Muscle of leg (tissue), 11 donors: ENCODE results near the gene NOTCH4. TPM values are rescaled to one million over a fixed set of nuclear protein-coding genes. Genes with fewer than 3 reads are reported as not detected.

Experiments
- DNase-seq: peaks from one replicate; pipeline ENCODE4 v3.0.0; 2013
- H3K27ac ChIP-seq: one replicate; pipeline ENCODE4 v1.5.1; 2013; ENCODE audit warnings: mild to moderate bottlenecking, low read length, control low read depth
- H3K27me3 ChIP-seq: one replicate; pipeline ENCODE4 v1.6.1; 2013; ENCODE audit warnings: low read length; ENCODE audit not compliant: control insufficient read depth, insufficient read depth
- H3K36me3 ChIP-seq: one replicate; pipeline ENCODE4 v1.6.1; 2013; ENCODE audit warnings: low read length; ENCODE audit not compliant: control insufficient read depth, insufficient read depth
- H3K4me1 ChIP-seq: one replicate; pipeline ENCODE4 v1.6.1; 2013; ENCODE audit warnings: low read length; ENCODE audit not compliant: control insufficient read depth, insufficient read depth
- H3K4me3 ChIP-seq: one replicate; pipeline ENCODE4 v1.5.1; 2013; ENCODE audit warnings: low read length, control low read depth
- H3K9me3 ChIP-seq: replicated peaks from 2 replicates; pipeline ENCODE4 v1.6.1; 2013; ENCODE audit warnings: low read depth, low read length; ENCODE audit not compliant: control insufficient read depth
- WGBS: methylation state at CpG from one replicate; pipeline ENCODE4 v1.1.5; 2013; ENCODE audit warnings: missing lambda C conversion rate; ENCODE audit not compliant: insufficient coverage; 5-methylcytosine and 5-hydroxymethylcytosine counted together
- polyA plus RNA-seq, 8 donors: library from polyadenylated mRNA; unstranded; fragments of 120-200 nt; gene quantifications; one replicate each; pipeline versions ENCODE4 v1.2.1 to v1.2.3, GENCODE V29; 2013; ENCODE audit warnings: inconsistent platforms in 1 of 8, low replicate concordance in 1 of 8; ENCODE audit not compliant: insufficient read length in 8 of 8, insufficient read depth in 1 of 8
- total RNA-seq: library from RNA; stranded (reverse); fragments of 120-200 nt; gene quantifications from one replicate; pipeline ENCODE4 v1.2.4, GENCODE V29; 2013

NOTCH4 gene
- total and polyA plus RNA-seq, 9 donors: 14.0 to 30.4 (median 22.8) TPM

- Histone ChIP-seq H3K27ac (peak within 1 kb of the TSS; percentile 94), H3K9me3 (no peaks in the 10 kb centered on the region), H3K4me3 (peak within 1 kb of the TSS; percentile 13), H3K27me3 (peaks cover 60% of the 10 kb centered on the region), H3K36me3 (peaks cover 18% of the 10 kb centered on the region), H3K4me1 (peaks cover 43% of the 10 kb centered on the region)
- WGBS: 14% methylated on average over 1 of the region's 24 CpGs
- peak; percentile 49 for DNase-seq
Observed at GRCh38 chr6:32151863-32152768, 71.8 kb downstream of the NOTCH4 start, which contains the start of gene PRRT1. Gene PRRT1 (minus strand): TSS chr6:32151939. CDS start chr6:32151827, 112 bp downstream.

- peaks cover 66% of the 10 kb centered on the region for H3K27me3 ChIP-seq
- WGBS: 22% methylated on average over 4 of the region's 8 CpGs
- no peak overlapping the region for H3K4me3 ChIP-seq
- DNase-seq: peak; percentile 13
- no peaks in the 10 kb centered on the region for H3K9me3 ChIP-seq
- no peak overlapping the region for H3K27ac ChIP-seq
- peaks cover 43% of the 10 kb centered on the region for H3K4me1 ChIP-seq
- peaks cover 10% of the 10 kb centered on the region for H3K36me3 ChIP-seq
Observed at GRCh38 chr6:32151181-32151862, 72.5 kb downstream of the NOTCH4 start.

GRCh38 chr6:32149932-32150870 lies 73.7 kb downstream of the NOTCH4 start:
- Histone ChIP-seq H3K4me3 (no peak overlapping the region), H3K4me1 (peaks cover 37% of the 10 kb centered on the region)

GRCh38 chr6:32149092-32149755 lies 74.6 kb downstream of the NOTCH4 start:
- DNase-seq: no peak
- peaks cover 70% of the 10 kb centered on the region for H3K27me3 ChIP-seq
- H3K36me3 ChIP-seq: no peaks in the 10 kb centered on the region
- H3K4me1 ChIP-seq: peaks cover 30% of the 10 kb centered on the region
- no peaks in the 10 kb centered on the region for H3K9me3 ChIP-seq
- H3K27ac ChIP-seq: no peak overlapping the region
- WGBS: 11% methylated on average over 36 of the region's 47 CpGs
- peak overlapping the region; percentile 21 for H3K4me3 ChIP-seq

More at GRCh38 chr6:32149932-32150870, 73.7 kb downstream of the NOTCH4 start:
- peaks cover 70% of the 10 kb centered on the region for H3K27me3 ChIP-seq
- peak; percentile 6 for DNase-seq
- H3K27ac ChIP-seq: no peak overlapping the region
- H3K36me3 ChIP-seq: no peaks in the 10 kb centered on the region
- H3K9me3 ChIP-seq: no peaks in the 10 kb centered on the region
- WGBS: 21% methylated on average over 55 of the region's 55 CpGs

- Histone ChIP-seq H3K36me3 (no peaks in the 10 kb centered on the region), H3K9me3 (no peaks in the 10 kb centered on the region), H3K27me3 (peaks cover 70% of the 10 kb centered on the region), H3K27ac (no peak overlapping the region), H3K4me1 (peaks cover 28% of the 10 kb centered on the region), H3K4me3 (peak overlapping the region; percentile 21)
- peak; percentile 73 for DNase-seq
- 6% methylated on average over 28 of the region's 39 CpGs for WGBS
Observed at GRCh38 chr6:32148289-32149091, 75.4 kb downstream of the NOTCH4 start.

- no peak overlapping the region for H3K27ac ChIP-seq
- H3K36me3 ChIP-seq: no peaks in the 10 kb centered on the region
- H3K4me1 ChIP-seq: peaks cover 19% of the 10 kb centered on the region
- no peaks in the 10 kb centered on the region for H3K9me3 ChIP-seq
- H3K4me3 ChIP-seq: no peak overlapping the region
- H3K27me3 ChIP-seq: peaks cover 61% of the 10 kb centered on the region
- no peak for DNase-seq
- 88% methylated on average over 2 of the region's 4 CpGs for WGBS
Observed at GRCh38 chr6:32147401-32148132, 76.3 kb downstream of the NOTCH4 start.

- Histone ChIP-seq H3K9me3 (no peaks in the 10 kb centered on the region), H3K4me1 (peaks cover 11% of the 10 kb centered on the region), H3K27ac (no peak overlapping the region), H3K27me3 (peaks cover 57% of the 10 kb centered on the region), H3K4me3 (no peak overlapping the region), H3K36me3 (no peaks in the 10 kb centered on the region)
- 20% methylated on average over 4 of the region's 4 CpGs for WGBS
- no peak for DNase-seq
Observed at GRCh38 chr6:32146687-32147086, 77.2 kb downstream of the NOTCH4 start.

GRCh38 chr6:32146287-32146686 lies 77.6 kb downstream of the NOTCH4 start:
- Histone ChIP-seq H3K4me3 (no peak overlapping the region), H3K27ac (no peak overlapping the region), H3K36me3 (no peaks in the 10 kb centered on the region), H3K4me1 (peaks cover 9% of the 10 kb centered on the region), H3K27me3 (peaks cover 54% of the 10 kb centered on the region), H3K9me3 (no peaks in the 10 kb centered on the region)
- 92% methylated on average over 1 of the region's 1 CpG for WGBS
- DNase-seq: no peak
